ENCODE results near the gene JMJD1C. TPM values are rescaled to one million over a fixed set of nuclear protein-coding genes. Genes with fewer than 3 reads are reported as not detected.
A peak's percentile ranks its signal among the peaks of the same experiment; 100 is the strongest.

The JMJD1C gene
- total RNA-seq, 1 experiment from 2014 or later = 139 TPM

GRCh38 chr10:63204667-63205391 lies 260.9 kb downstream of the JMJD1C start:
- H3K9ac ChIP-seq (ENCODE audit: low read length) = no peak overlapping the region
- CTCF ChIA-PET = interaction anchor here (0.5 kb wide), 1 partner anchor 449 kb away, joined by 3 read pairs; no protein-coding TSS in a partner anchor
- no peak overlapping the region for H3K4me2 ChIP-seq (ENCODE audit: low read length)
- H3K27ac ChIP-seq (ENCODE audit: low read length) = no peak overlapping the region
- no peak for TF ChIP-seq EZH2phosphoT487 (IDR thresholded peaks at IDR 0.05; ENCODE audit: borderline replicate concordance, low read length)
- no peak for TF ChIP-seq EZH2 (IDR thresholded peaks at IDR 0.05; ENCODE audit: low read length, unreplicated experiment)
- TF ChIP-seq CTCF (conservative IDR thresholded peaks at IDR 0.05; ENCODE audit: low read depth, low read length) = no peak
- intact Hi-C loops (cut with micrococcal nuclease) = no loop called here
- no peaks in the 10 kb centered on the region for H3K27me3 ChIP-seq (ENCODE audit: low read length)
- H3K36me3 ChIP-seq (ENCODE audit: low read depth, low read length) = peaks cover 66% of the 10 kb centered on the region
- POLR2A ChIA-PET (ENCODE audit: unreplicated experiment) = interaction anchor here (0.7 kb wide), 1 partner anchor 104 kb away, joined by 6 read pairs; no protein-coding TSS in a partner anchor
- peaks cover 16% of the 10 kb centered on the region for H4K20me1 ChIP-seq (ENCODE audit: low read length)
- BruUV-seq (replicated peaks) = no TSS peak
- no peaks in the 10 kb centered on the region for H3F3A ChIP-seq (ENCODE audit: low read length, unreplicated experiment)
- peaks cover 26% of the 10 kb centered on the region for H3K79me2 ChIP-seq (ENCODE audit: low read length)
- no peak overlapping the region for H2AFZ ChIP-seq (ENCODE audit: low read length)
- no peak for DNase-seq
- H3K9me2 ChIP-seq (replicated peaks; ENCODE audit: low read length) = no peaks in the 10 kb centered on the region
- H3K4me1 ChIP-seq (ENCODE audit: insufficient read depth, low read length) = peaks cover 5% of the 10 kb centered on the region
- no peak overlapping the region for H3K4me3 ChIP-seq (ENCODE audit: low read length)
- no peaks in the 10 kb centered on the region for H3K9me3 ChIP-seq (ENCODE audit: low read length)
- ATAC-seq = no peak

- H2AFZ ChIP-seq (ENCODE audit: low read length) = no peak overlapping the region
- DNase-seq = no peak
- CTCF ChIA-PET = interaction anchor here (0.5 to 0.9 kb wide), 5 partner anchors 11 to 520 kb away, joined by 3 to 9 read pairs (median 4); no protein-coding TSS in a partner anchor
- H3K27me3 ChIP-seq (ENCODE audit: low read length) = no peaks in the 10 kb centered on the region
- TF ChIP-seq CTCF (conservative IDR thresholded peaks at IDR 0.05; ENCODE audit: low read depth, low read length) (peak; percentile 56), EZH2phosphoT487 (IDR thresholded peaks at IDR 0.05; ENCODE audit: borderline replicate concordance, low read length) (no peak)
- H3K36me3 ChIP-seq (ENCODE audit: low read depth, low read length) = peaks cover 63% of the 10 kb centered on the region
- no peak overlapping the region for H3K27ac ChIP-seq (ENCODE audit: low read length)
- no peak for ATAC-seq
- no peak overlapping the region for H3K4me3 ChIP-seq (ENCODE audit: low read length)
- intact Hi-C loops (cut with micrococcal nuclease) = no loop called here
- no peaks in the 10 kb centered on the region for H3K9me3 ChIP-seq (ENCODE audit: low read length)
- H3F3A ChIP-seq (ENCODE audit: low read length, unreplicated experiment) = no peaks in the 10 kb centered on the region
- peaks cover 4% of the 10 kb centered on the region; the same call in 1 of the 2 replicates for H4K20me1 ChIP-seq (ENCODE audit: low read length)
- POLR2A ChIA-PET (ENCODE audit: unreplicated experiment) = interaction anchor here (0.6 kb wide), 1 partner anchor 66 kb away, joined by 3 read pairs; no protein-coding TSS in a partner anchor
- H3K79me2 ChIP-seq (ENCODE audit: low read length) = peaks cover 13% of the 10 kb centered on the region; the same call in 1 of the 2 replicates
- no peaks in the 10 kb centered on the region for H3K9me2 ChIP-seq (replicated peaks; ENCODE audit: low read length)
- no peak overlapping the region for H3K9ac ChIP-seq (ENCODE audit: low read length)
- no TSS peak for BruUV-seq (replicated peaks)
- no peak overlapping the region for H3K4me2 ChIP-seq (ENCODE audit: low read length)
- H3K4me1 ChIP-seq (ENCODE audit: insufficient read depth, low read length) = no peaks in the 10 kb centered on the region
These were observed 264.7 kb downstream of the JMJD1C start for GRCh38 chr10:63201118-63201517.

GRCh38 chr10:63200431-63200830 lies 265.3 kb downstream of the JMJD1C start:
- ChIA-PET CTCF (interaction anchor here (0.5 to 0.9 kb wide), 4 partner anchors 34 to 428 kb away, joined by 3 to 9 read pairs (median 4); no protein-coding TSS in a partner anchor), POLR2A (ENCODE audit: unreplicated experiment) (interaction anchor here (0.6 to 0.7 kb wide), 2 partner anchors 66 to 297 kb away, joined by 3 read pairs; no protein-coding TSS in a partner anchor)
- H3K4me2 ChIP-seq (ENCODE audit: low read length) = no peak overlapping the region
- no TSS peak for BruUV-seq (replicated peaks)
- no peak overlapping the region for H3K4me3 ChIP-seq (ENCODE audit: low read length)
- TF ChIP-seq EZH2 (IDR thresholded peaks at IDR 0.05; ENCODE audit: low read length, unreplicated experiment) (no peak), EZH2phosphoT487 (IDR thresholded peaks at IDR 0.05; ENCODE audit: borderline replicate concordance, low read length) (no peak), CTCF (conservative IDR thresholded peaks at IDR 0.05; ENCODE audit: low read depth, low read length) (no peak)
- intact Hi-C loops (cut with micrococcal nuclease) = no loop called here
- H3K79me2 ChIP-seq (ENCODE audit: low read length) = peaks cover 13% of the 10 kb centered on the region; the same call in 1 of the 2 replicates
- H3K27ac ChIP-seq (ENCODE audit: low read length) = no peak overlapping the region
- no peaks in the 10 kb centered on the region for H3K9me2 ChIP-seq (replicated peaks; ENCODE audit: low read length)
- H3F3A ChIP-seq (ENCODE audit: low read length, unreplicated experiment) = no peaks in the 10 kb centered on the region
- H3K9me3 ChIP-seq (ENCODE audit: low read length) = no peaks in the 10 kb centered on the region
- ATAC-seq (no peak), DNase-seq (no peak)
- no peaks in the 10 kb centered on the region for H3K4me1 ChIP-seq (ENCODE audit: insufficient read depth, low read length)
- peaks cover 4% of the 10 kb centered on the region; the same call in 1 of the 2 replicates for H4K20me1 ChIP-seq (ENCODE audit: low read length)
- peaks cover 56% of the 10 kb centered on the region for H3K36me3 ChIP-seq (ENCODE audit: low read depth, low read length)
- H2AFZ ChIP-seq (ENCODE audit: low read length) = no peak overlapping the region
- no peaks in the 10 kb centered on the region for H3K27me3 ChIP-seq (ENCODE audit: low read length)
- H3K9ac ChIP-seq (ENCODE audit: low read length) = no peak overlapping the region

Data from PC-3 (cell line).